Mucosa of descending colon (tissue), 3 donors: ENCODE results near the gene NT5E. TPM values are rescaled to one million over a fixed set of nuclear protein-coding genes. Genes with fewer than 3 reads are reported as not detected.
A peak's percentile ranks its signal among the peaks of the same experiment; 100 is the strongest.

Experiments used
- ATAC-seq: fragments of 200-7000 bp; cut with Tn5 transposase; one replicate; pipeline ENCODE4 v1.9.1; 2020; ENCODE audit warnings: mild to moderate bottlenecking, moderate library complexity
- DNase-seq, 3 donors: peaks; one replicate each; pipeline ENCODE4 v3.0.0-alpha.2; 2020
- H3K36me3 ChIP-seq: fragments of 200-600 bp; one replicate; pipeline ENCODE4 v1.8.0; 2021; ENCODE audit warnings: low read depth, mild to moderate bottlenecking
- H3K4me1 ChIP-seq: fragments of 200-600 bp; one replicate; pipeline ENCODE4 v1.8.0; 2021; ENCODE audit warnings: low read depth, mild to moderate bottlenecking
- H3K4me3 ChIP-seq: fragments of 200-600 bp; one replicate; pipeline ENCODE4 v1.8.0; 2021; ENCODE audit warnings: mild to moderate bottlenecking
- H3K9me3 ChIP-seq: fragments of 200-600 bp; one replicate; pipeline ENCODE4 v1.8.0; 2021; ENCODE audit warnings: mild to moderate bottlenecking
- CTCF ChIP-seq: fragments of 200-600 bp; IDR thresholded peaks from one replicate; pipeline ENCODE4 v1.8.0; 2022; ENCODE audit warnings: antibody characterized with exemption, mild to moderate bottlenecking
- intact Hi-C, 2 donors: fragments of 100-400 bp; cut with DNase I in 1 of 2; cut with micrococcal nuclease in 1 of 2; formaldehyde crosslinking; loops; one replicate each; pipeline versions ENCODE4 v1.11.0 to v1.11.1; 2022; cut with DNase I, micrococcal nuclease
- long read RNA-seq, 2 donors: library from polyadenylated mRNA; unstranded; transcript quantifications; one replicate each; pipeline ENCODE4 v2.0.0, GENCODE V29; 2019 to 2021
- total RNA-seq, 3 donors: library from RNA; stranded (reverse); fragmentation: NEBNext Ultra II Directional in 2 of 3; extraction: Animal tissue kit (Norgen Biotek cat#: 25700) in 2 of 3; gene quantifications; one replicate each; pipeline versions ENCODE4 v1.2.1 to v1.2.4, GENCODE V29; 2021 to 2023
- donor health status: DM: no; HTN: no; CAD: no; lungs with moderate emphysema.
- donor health status: DM: no; HTN: no; CAD: no.
- donor health status: DM: no; HTN: yes; CAD: no.

NT5E gene
- 10 to 100 TPM; 29.0 to 75.8 (median 29.7) TPM for total RNA-seq
- long read RNA-seq, donor 1, transcript NT5E-201 (9 exons, 3,548 nt), result major isoform, 26 of 57 reads
- long read RNA-seq, donor 1, partial matches to known transcripts, result 2 of 57 reads
- long read RNA-seq, donor 1, other reads (novel, unspliced or antisense), result 28 of 57 reads
- long read RNA-seq, donor 2, transcript NT5E-202 (3 exons, 974 nt), result major isoform, 5 of 19 reads
- long read RNA-seq, donor 2, transcript NT5E-201 (9 exons, 3,548 nt), result major isoform, 5 of 19 reads
- long read RNA-seq, donor 2, partial matches to known transcripts, result 0 of 19 reads
- long read RNA-seq, donor 2, other reads (novel, unspliced or antisense), result 9 of 19 reads

- H3K36me3 ChIP-seq, result no peaks in the 10 kb centered on the region
- no peaks in the 10 kb centered on the region for H3K9me3 ChIP-seq
- no peak for TF ChIP-seq CTCF
- H3K4me3 ChIP-seq, result peak within 1 kb of the TSS; percentile 31
- ATAC-seq (peak; percentile 85), DNase-seq (peak; percentile 78 to 88 (median 85))
- intact Hi-C loops, result no loop called here
- peaks cover 27% of the 10 kb centered on the region for H3K4me1 ChIP-seq
These were observed at the start of gene NT5E for GRCh38 chr6:85449818-85450759. Gene NT5E, plus strand, starts transcription at chr6:85450083. Its CDS starts 57 bp downstream, at chr6:85450140.

GRCh38 chr6:85400331-85400730, 49.6 kb upstream of the NT5E start:
- no peaks in the 10 kb centered on the region for H3K9me3 ChIP-seq
- intact Hi-C loops, result no loop called here
- DNase-seq (no peak), ATAC-seq (no peak)
- peaks cover 23% of the 10 kb centered on the region for H3K4me1 ChIP-seq
- TF ChIP-seq CTCF, result no peak
- no peaks in the 10 kb centered on the region for H3K36me3 ChIP-seq
- no peak overlapping the region for H3K4me3 ChIP-seq

GRCh38 chr6:85401186-85402021, 48.5 kb upstream of the NT5E start:
- no peak for DNase-seq
- intact Hi-C loops, result no loop called here
- TF ChIP-seq CTCF, result no peak
- Histone ChIP-seq H3K9me3 (no peaks in the 10 kb centered on the region), H3K4me1 (peaks cover 29% of the 10 kb centered on the region), H3K36me3 (no peaks in the 10 kb centered on the region), H3K4me3 (no peak overlapping the region)
- ATAC-seq, result no peak

- no peak for ATAC-seq
- no peaks in the 10 kb centered on the region for H3K9me3 ChIP-seq
- TF ChIP-seq CTCF, result no peak
- intact Hi-C loops, result no loop called here
- no peak overlapping the region for H3K4me3 ChIP-seq
- peaks cover 29% of the 10 kb centered on the region for H3K4me1 ChIP-seq
- no peak for DNase-seq
- H3K36me3 ChIP-seq, result no peaks in the 10 kb centered on the region
These were observed 47.8 kb upstream of the NT5E start for GRCh38 chr6:85402071-85402470.

GRCh38 chr6:85402922-85403321, 47.0 kb upstream of the NT5E start:
- intact Hi-C loops, result no loop called here
- Histone ChIP-seq H3K4me3 (no peak overlapping the region), H3K36me3 (no peaks in the 10 kb centered on the region), H3K4me1 (peaks cover 29% of the 10 kb centered on the region), H3K9me3 (no peaks in the 10 kb centered on the region)
- ATAC-seq (no peak), DNase-seq (no peak)
- TF ChIP-seq CTCF, result no peak
